ENCODE results near the gene RGPD3.
"Not testable (repeated sequence)": the region's sequence is repeated elsewhere in the genome, so short reads cannot be mapped to it uniquely, and the experiment has no call there.

The RGPD3 gene
- total RNA-seq: 0.39 to 1.4 (median 0.73) reads per million in 4 experiments

- not testable (repeated sequence) for DNase-seq
Observed at GRCh38 chr2:106468107-106468506, at the start of gene RGPD3. Gene RGPD3, minus strand, starts transcription at chr2:106468413. Its CDS starts 125 bp downstream, at chr2:106468288.

GRCh38 chr2:106517329-106517728, 49.1 kb upstream of the RGPD3 start:
- DNase-seq: no peak

GRCh38 chr2:106516864-106517263, 48.7 kb upstream of the RGPD3 start:
- no peak for DNase-seq

GRCh38 chr2:106516436-106516835, 48.2 kb upstream of the RGPD3 start:
- DNase-seq: no peak

- DNase-seq: not testable (repeated sequence)
Observed at GRCh38 chr2:106514827-106515226, 46.6 kb upstream of the RGPD3 start.

- DNase-seq: not testable (repeated sequence)
Observed at GRCh38 chr2:106513391-106513790, 45.2 kb upstream of the RGPD3 start.

- not testable (repeated sequence) for DNase-seq
Observed at GRCh38 chr2:106511934-106512333, 43.7 kb upstream of the RGPD3 start.

GRCh38 chr2:106511476-106511901, 43.3 kb upstream of the RGPD3 start:
- not testable (repeated sequence) for DNase-seq

- DNase-seq: not testable (repeated sequence)
Observed at GRCh38 chr2:106510791-106511190, 42.6 kb upstream of the RGPD3 start.

GRCh38 chr2:106509374-106509770, 41.2 kb upstream of the RGPD3 start:
- DNase-seq: not testable (repeated sequence)

GRCh38 chr2:106508660-106509373, 40.6 kb upstream of the RGPD3 start:
- DNase-seq: not testable (repeated sequence)

- not testable (repeated sequence) for DNase-seq
Observed at GRCh38 chr2:106506002-106506687, 37.9 kb upstream of the RGPD3 start.

- DNase-seq: not testable (repeated sequence)
Observed at GRCh38 chr2:106504787-106505186, 36.6 kb upstream of the RGPD3 start.

- DNase-seq: not testable (repeated sequence)
Observed at GRCh38 chr2:106504192-106504591, 36.0 kb upstream of the RGPD3 start.

- not testable (repeated sequence) for DNase-seq
Observed at GRCh38 chr2:106502351-106502750, 34.1 kb upstream of the RGPD3 start.

- not testable (repeated sequence) for DNase-seq
Observed at GRCh38 chr2:106500350-106500749, 32.1 kb upstream of the RGPD3 start.

GRCh38 chr2:106498549-106498948, 30.3 kb upstream of the RGPD3 start:
- not testable (repeated sequence) for DNase-seq

GRCh38 chr2:106492913-106493312, 24.7 kb upstream of the RGPD3 start:
- DNase-seq: not testable (repeated sequence)

GRCh38 chr2:106492399-106492798, 24.2 kb upstream of the RGPD3 start:
- not testable (repeated sequence) for DNase-seq

- not testable (repeated sequence) for DNase-seq
Observed at GRCh38 chr2:106489701-106490100, 21.5 kb upstream of the RGPD3 start.

GRCh38 chr2:106487386-106488191, 19.4 kb upstream of the RGPD3 start:
- DNase-seq: not testable (repeated sequence)

- DNase-seq: not testable (repeated sequence)
Observed at GRCh38 chr2:106486551-106487385, 18.6 kb upstream of the RGPD3 start, which contains the start of gene CD8B2. Gene CD8B2, plus strand, starts transcription at chr2:106487364. Its CDS starts 63 bp downstream, at chr2:106487427.

Measured in effector CD8-positive, alpha-beta T cell (primary cell).